HL-60 (cell line): ENCODE measurements around the gene SDC4.

ENCODE experiments used
- DNase-seq, 2 experiments: peaks; one replicate each; pipeline ENCODE4 v3.0.0-alpha.2; 2010 to 2020; ENCODE audit warnings: low read depth in 1 of 2, low spot score in 1 of 2
- H3K27ac ChIP-seq: fragments of 250-450 bp; sonication (Bioruptor Pico); replicated peaks from 2 replicates; pipeline ENCODE4 v1.5.1; 2020; ENCODE audit warnings: mild to moderate bottlenecking, moderate library complexity
- H3K27me3 ChIP-seq: fragments of 250-450 bp; sonication (Bioruptor Pico); 2 replicates; pipeline ENCODE4 v1.5.1; 2021; ENCODE audit warnings: mild to moderate bottlenecking, moderate library complexity; ENCODE audit not compliant: insufficient read depth, poor library complexity, severe bottlenecking
- H3K4me3 ChIP-seq: replicated peaks from 2 replicates; pipeline ENCODE4 v1.5.1; 2011; ENCODE audit warnings: mild to moderate bottlenecking, control low read depth, low read length; ENCODE audit not compliant: insufficient read depth
- GABPA ChIP-seq: IDR thresholded peaks from 2 replicates; pipeline ENCODE4 v1.6.1; 2012; ENCODE audit warnings: low read depth
- POLR2AphosphoS5 ChIP-seq: IDR thresholded peaks from 2 replicates; pipeline ENCODE4 v1.6.1; 2012; ENCODE audit warnings: low read depth
- SPI1 ChIP-seq: IDR thresholded peaks from 2 replicates; pipeline ENCODE4 v1.6.1; 2012; ENCODE audit warnings: low read depth, mild to moderate bottlenecking, borderline replicate concordance
- TF ChIP-seq, protein P1 (sequence below): IDR thresholded peaks from 2 replicates; pipeline ENCODE4 v1.6.1; 2012; ENCODE audit warnings: low read depth; ENCODE audit not compliant: insufficient replicate concordance
- TF ChIP-seq, protein P2 (sequence below): IDR thresholded peaks from one replicate; pipeline ENCODE4 v1.5.1; 2011; ENCODE audit warnings: low read length, control low read depth, inconsistent platforms; ENCODE audit not compliant: insufficient read depth

The SDC4 gene

DNA sequence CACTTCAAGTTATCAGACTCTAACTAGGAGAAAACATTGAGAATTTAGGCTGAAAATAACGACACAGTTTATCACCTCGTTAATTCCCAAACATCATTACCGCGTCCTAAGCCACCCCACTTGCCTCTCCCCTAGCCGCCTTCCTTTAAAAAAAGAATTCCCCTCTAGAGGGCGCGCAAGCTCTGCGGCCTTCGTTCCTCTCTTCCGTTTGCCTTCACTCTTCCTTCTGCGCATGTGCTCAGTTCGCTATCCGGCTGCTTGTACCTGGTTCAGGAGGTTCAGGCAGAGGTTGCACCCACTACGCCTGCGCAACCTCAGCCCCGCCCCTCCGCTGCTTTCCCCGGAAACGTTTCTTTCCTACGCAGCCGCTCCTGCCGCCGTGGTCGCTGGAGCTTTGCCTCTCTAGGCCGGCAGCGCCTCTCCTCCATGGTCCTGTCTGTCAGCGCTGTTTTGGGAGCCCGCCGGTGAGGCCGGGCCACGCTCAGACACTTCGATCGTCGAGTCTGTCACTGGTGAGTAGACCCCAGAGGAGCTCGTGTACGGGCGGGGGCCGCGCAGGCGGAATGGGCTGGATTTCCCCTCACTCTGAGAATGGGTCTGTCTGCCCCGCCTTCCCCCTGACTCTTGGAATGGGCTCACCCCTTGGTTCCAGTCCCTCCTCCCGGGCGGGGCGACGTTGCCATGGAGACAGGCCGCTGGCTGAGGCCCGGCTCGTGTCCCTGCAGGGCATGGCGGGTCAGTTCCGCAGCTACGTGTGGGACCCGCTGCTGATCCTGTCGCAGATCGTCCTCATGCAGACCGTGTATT is 14.8 kb upstream of the SDC4 start, which contains the start of gene SYS1:
TSS of gene SYS1 (plus strand) at position 353 of the 807 bp plus-strand sequence. CDS start at position 729, 376 bp downstream.
- peak; percentile 82 for TF ChIP-seq POLR2AphosphoS5
- TF ChIP-seq, protein P1, sequence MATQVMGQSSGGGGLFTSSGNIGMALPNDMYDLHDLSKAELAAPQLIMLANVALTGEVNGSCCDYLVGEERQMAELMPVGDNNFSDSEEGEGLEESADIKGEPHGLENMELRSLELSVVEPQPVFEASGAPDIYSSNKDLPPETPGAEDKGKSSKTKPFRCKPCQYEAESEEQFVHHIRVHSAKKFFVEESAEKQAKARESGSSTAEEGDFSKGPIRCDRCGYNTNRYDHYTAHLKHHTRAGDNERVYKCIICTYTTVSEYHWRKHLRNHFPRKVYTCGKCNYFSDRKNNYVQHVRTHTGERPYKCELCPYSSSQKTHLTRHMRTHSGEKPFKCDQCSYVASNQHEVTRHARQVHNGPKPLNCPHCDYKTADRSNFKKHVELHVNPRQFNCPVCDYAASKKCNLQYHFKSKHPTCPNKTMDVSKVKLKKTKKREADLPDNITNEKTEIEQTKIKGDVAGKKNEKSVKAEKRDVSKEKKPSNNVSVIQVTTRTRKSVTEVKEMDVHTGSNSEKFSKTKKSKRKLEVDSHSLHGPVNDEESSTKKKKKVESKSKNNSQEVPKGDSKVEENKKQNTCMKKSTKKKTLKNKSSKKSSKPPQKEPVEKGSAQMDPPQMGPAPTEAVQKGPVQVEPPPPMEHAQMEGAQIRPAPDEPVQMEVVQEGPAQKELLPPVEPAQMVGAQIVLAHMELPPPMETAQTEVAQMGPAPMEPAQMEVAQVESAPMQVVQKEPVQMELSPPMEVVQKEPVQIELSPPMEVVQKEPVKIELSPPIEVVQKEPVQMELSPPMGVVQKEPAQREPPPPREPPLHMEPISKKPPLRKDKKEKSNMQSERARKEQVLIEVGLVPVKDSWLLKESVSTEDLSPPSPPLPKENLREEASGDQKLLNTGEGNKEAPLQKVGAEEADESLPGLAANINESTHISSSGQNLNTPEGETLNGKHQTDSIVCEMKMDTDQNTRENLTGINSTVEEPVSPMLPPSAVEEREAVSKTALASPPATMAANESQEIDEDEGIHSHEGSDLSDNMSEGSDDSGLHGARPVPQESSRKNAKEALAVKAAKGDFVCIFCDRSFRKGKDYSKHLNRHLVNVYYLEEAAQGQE: peak; percentile 12
- TF ChIP-seq, protein P2, sequence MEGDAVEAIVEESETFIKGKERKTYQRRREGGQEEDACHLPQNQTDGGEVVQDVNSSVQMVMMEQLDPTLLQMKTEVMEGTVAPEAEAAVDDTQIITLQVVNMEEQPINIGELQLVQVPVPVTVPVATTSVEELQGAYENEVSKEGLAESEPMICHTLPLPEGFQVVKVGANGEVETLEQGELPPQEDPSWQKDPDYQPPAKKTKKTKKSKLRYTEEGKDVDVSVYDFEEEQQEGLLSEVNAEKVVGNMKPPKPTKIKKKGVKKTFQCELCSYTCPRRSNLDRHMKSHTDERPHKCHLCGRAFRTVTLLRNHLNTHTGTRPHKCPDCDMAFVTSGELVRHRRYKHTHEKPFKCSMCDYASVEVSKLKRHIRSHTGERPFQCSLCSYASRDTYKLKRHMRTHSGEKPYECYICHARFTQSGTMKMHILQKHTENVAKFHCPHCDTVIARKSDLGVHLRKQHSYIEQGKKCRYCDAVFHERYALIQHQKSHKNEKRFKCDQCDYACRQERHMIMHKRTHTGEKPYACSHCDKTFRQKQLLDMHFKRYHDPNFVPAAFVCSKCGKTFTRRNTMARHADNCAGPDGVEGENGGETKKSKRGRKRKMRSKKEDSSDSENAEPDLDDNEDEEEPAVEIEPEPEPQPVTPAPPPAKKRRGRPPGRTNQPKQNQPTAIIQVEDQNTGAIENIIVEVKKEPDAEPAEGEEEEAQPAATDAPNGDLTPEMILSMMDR: peak; percentile 72
- peak; percentile 55 for TF ChIP-seq GABPA
- TF ChIP-seq SPI1: peak; percentile 78; the same call in 1 of the 2 replicates
- H3K27me3 ChIP-seq: no peaks in the 10 kb centered on the region
- H3K4me3 ChIP-seq: peak within 1 kb of the TSS; percentile 86
- H3K27ac ChIP-seq: peak within 1 kb of the TSS; percentile 86
- DNase-seq: peak; percentile 95 to 99

DNA sequence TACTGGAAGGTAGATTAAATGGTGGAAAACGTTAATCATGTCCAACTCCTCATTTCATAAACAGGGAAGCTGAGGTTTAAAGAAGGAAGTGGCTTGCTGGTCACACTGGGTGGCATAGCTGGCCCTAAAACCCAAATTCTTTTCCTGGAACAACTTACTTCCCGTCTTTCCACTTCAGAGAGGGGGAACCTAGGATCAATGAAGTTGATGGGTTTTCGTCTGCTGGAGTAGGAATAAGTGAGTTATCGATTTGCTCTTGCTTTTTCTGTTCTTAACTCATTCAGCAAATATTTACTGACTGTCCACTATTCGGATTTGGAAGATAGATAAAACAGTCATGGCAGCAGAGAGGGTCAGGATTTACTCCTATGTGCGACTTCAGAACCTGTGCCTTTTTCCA is 13.6 kb upstream of the SDC4 start:
- TF ChIP-seq SPI1: peak; percentile 88
- TF ChIP-seq, protein P1: no peak
- H3K4me3 ChIP-seq: no peak overlapping the region

DNA sequence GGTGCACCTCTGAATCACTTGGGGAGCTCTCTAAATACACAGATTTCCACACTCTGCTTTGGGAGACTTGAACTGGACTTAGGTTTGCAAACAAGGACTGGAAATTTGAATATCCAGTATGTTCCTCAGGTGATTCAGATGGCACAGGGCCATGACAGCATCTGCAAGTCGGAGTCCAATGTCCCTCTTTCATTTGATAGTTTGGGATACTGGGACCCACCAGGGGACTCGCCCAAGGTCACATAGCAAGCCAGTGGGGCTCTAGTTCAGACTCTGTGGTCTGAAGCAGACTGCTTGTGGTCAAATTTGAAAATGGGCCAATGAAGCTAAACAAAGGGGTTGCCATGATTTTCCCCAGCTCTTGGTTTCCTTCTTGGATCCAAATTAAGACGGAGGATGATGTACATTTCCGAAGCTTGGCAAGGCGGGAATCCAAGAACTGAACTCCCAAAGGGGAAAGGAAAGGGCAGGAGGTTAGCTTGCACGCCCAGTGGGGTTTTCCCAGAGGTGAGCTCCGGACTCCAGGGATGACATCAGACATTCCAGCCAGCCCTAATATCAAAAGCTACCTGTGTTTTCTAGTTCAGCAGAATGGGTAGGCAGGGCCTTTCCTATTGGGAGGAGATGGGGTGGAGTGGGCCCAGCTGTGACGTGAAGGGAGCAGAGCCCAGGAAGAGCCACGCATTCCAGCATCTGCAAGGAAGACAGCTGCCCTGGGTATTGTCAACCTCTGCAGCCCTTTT is 11.4 kb upstream of the SDC4 start:
- TF ChIP-seq GABPA (no peak), SPI1 (no peak), POLR2AphosphoS5 (no peak)
- TF ChIP-seq, protein P2: no peak
- TF ChIP-seq, protein P1: no peak
- H3K4me3 ChIP-seq: no peak overlapping the region
- DNase-seq: no peak
- no peak overlapping the region for H3K27ac ChIP-seq
- H3K27me3 ChIP-seq: no peaks in the 10 kb centered on the region

More for the DNA sequence above, 13.6 kb upstream of the SDC4 start:
- Histone ChIP-seq H3K27me3 (no peaks in the 10 kb centered on the region), H3K27ac (peak overlapping the region; percentile 86)
- peak in 1 of 2 experiments; percentile 40 for DNase-seq
